Aorta (tissue), 4 donors: ENCODE results near the gene NPTX1. TPM values are rescaled to one million over a fixed set of nuclear protein-coding genes. Genes with fewer than 3 reads are reported as not detected.

Source experiments
- microRNA-seq, 2 donors: library from miRNA; unstranded; fragments of <30 nt; microRNA quantifications; one replicate each; pipeline ENCODE4 v1.2.0, GENCODE V29; 2020
- polyA plus RNA-seq, 2 donors: library from polyadenylated mRNA; stranded (reverse); fragments of 200-250 nt; gene quantifications; one replicate each; pipeline ENCODE4 v1.2.3, GENCODE V29; 2013
- total RNA-seq, 2 donors: library from RNA; stranded (reverse); fragmentation: NEBNext Ultra II Directional; extraction: Animal tissue kit (Norgen Biotek cat#: 25700); gene quantifications; one replicate each; pipeline ENCODE4 v1.2.1, GENCODE V29; 2021
- donor health status: healthy with polysubstance abuse.
- donor health status: Bipolar disorder and iron deficiency.
- donor health status: DM: no; HTN: no; CAD: no.
- donor health status: DM: yes; HTN: yes; CAD: no.

Gene NPTX1
- total and polyA plus RNA-seq, 4 donors = 0.13 to 1.6 (median 0.45) TPM; not detected in 1

Small RNA genes within 50 kb of the gene (microRNA-seq; reads per million reads assigned to microRNA genes)
- gene MIR4730 = 0 reads per million in 2 donors

Other genes starting within 250 kb of the NPTX1 start
- 100 to 1,000 TPM; 160 to 231 TPM for gene RNF213, start 215.8 kb downstream of the NPTX1 start, total RNA-seq
- 10 to 100 TPM; 18.7 to 49.3 TPM for gene RNF213, start 215.8 kb downstream of the NPTX1 start, polyA plus RNA-seq
- 10 to 100 TPM; 18.2 to 28.2 TPM for gene ENDOV, start 61.4 kb downstream of the NPTX1 start, total RNA-seq
- 10 to 100 TPM; 14.3 to 22.5 TPM for gene ENDOV, start 61.4 kb downstream of the NPTX1 start, polyA plus RNA-seq
- gene RPTOR, start 68.2 kb upstream of the NPTX1 start, total RNA-seq = 10 to 100 TPM; 27.0 to 31.4 TPM
- 10 to 100 TPM in 1 of 2 donors, 1 to 10 TPM in 1; 2.1 to 10.3 TPM for gene RPTOR, start 68.2 kb upstream of the NPTX1 start, polyA plus RNA-seq